Breast epithelium (tissue), 3 donors: ENCODE measurements around the gene SNRK.

ENCODE experiments used
- POLR2A ChIP-seq: fragments of 450-650 bp; IDR thresholded peaks from one replicate; pipeline ENCODE4 v1.6.1; 2016; ENCODE audit warnings: antibody characterized with exemption, mild to moderate bottlenecking, moderate library complexity
- TF ChIP-seq, protein P1 (sequence below), 3 donors: fragments of 450-650 bp; IDR thresholded peaks; one replicate each; pipeline ENCODE4 v1.5.1; 2016 to 2017; ENCODE audit warnings: antibody characterized with exemption in 3 of 3, mild to moderate bottlenecking in 3 of 3, moderate library complexity in 3 of 3

DNA sequence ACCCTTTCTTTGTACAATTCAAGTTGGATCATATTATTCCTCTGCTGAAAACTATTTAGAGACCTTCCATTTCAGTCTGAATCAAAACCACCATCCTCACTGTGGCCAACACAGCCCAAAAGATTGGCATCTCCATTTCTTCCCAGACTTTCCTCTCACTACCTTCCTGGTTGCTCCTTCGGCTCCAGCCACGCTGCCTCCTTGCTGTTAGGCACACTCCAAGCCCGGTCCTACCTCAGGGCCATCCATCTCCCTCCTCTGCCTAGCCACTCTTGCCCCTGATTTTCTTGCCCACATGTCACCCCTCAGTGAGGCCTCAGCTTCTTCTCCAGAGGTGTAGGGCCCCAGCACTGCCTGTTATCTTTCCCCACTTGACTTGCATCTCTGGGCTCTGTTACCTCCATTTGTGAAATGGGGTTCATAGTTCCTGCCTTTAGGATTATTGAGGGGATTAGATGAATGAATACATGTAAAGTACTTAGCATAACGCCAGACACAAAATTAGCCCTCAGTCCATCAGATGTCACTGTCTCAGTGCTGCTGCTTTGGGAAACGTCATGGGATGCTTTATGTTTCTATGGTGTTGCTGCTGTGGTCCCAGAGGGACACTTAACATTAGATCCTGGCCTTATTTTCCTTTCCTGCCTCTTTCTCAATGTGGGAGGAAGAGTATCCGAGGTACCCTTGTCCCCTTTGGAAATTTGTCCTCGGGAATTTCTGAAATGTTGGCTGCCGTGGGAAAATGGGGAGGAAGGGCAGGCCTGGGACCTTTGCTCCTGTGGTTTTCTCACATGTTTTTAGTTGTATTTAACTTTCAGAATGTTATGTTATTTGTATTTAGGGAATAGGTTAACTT lies 31.3 kb downstream of the SNRK start:
- no peak for TF ChIP-seq POLR2A
- TF ChIP-seq, protein P1, sequence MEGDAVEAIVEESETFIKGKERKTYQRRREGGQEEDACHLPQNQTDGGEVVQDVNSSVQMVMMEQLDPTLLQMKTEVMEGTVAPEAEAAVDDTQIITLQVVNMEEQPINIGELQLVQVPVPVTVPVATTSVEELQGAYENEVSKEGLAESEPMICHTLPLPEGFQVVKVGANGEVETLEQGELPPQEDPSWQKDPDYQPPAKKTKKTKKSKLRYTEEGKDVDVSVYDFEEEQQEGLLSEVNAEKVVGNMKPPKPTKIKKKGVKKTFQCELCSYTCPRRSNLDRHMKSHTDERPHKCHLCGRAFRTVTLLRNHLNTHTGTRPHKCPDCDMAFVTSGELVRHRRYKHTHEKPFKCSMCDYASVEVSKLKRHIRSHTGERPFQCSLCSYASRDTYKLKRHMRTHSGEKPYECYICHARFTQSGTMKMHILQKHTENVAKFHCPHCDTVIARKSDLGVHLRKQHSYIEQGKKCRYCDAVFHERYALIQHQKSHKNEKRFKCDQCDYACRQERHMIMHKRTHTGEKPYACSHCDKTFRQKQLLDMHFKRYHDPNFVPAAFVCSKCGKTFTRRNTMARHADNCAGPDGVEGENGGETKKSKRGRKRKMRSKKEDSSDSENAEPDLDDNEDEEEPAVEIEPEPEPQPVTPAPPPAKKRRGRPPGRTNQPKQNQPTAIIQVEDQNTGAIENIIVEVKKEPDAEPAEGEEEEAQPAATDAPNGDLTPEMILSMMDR (IDR thresholded peaks at IDR 0.05) = no peak
